Spleen (tissue), 7 donors: ENCODE data around the gene PPIC.
"Not testable (repeated sequence)": the region's sequence is repeated elsewhere in the genome, so short reads cannot be mapped to it uniquely, and the experiment has no call there.

Source experiments
- POLR2A ChIP-seq, 3 donors: fragments of 450-650 bp; IDR thresholded peaks; one replicate each; pipeline ENCODE4 v1.5.1; 2017; ENCODE audit warnings: antibody characterized with exemption in 3 of 3, mild to moderate bottlenecking in 1 of 3
- POLR2AphosphoS5 ChIP-seq, 3 donors: sonication (generic); formaldehyde crosslinking; IDR thresholded peaks; one replicate each; pipeline ENCODE4 v1.5.1; 2017; ENCODE audit warnings: antibody characterized with exemption in 3 of 3
- TF ChIP-seq, protein P1 (sequence below), 11 experiments: fragments of 200-600 bp in 7 of 11; fragments of 450-650 bp in 4 of 11; sonication (generic) in 4 of 11; IDR thresholded peaks in 8 of 11; conservative IDR thresholded peaks in 3 of 11; 1 replicate in 7 of 11; 2 replicates in 4 of 11; pipeline versions ENCODE4 v1.4.0 to v1.8.0; 2016 to 2021; ENCODE audit warnings: antibody characterized with exemption in 11 of 11, inconsistent platforms in 4 of 11, mild to moderate bottlenecking in 1 of 11
- donor health status: DM: no; HTN: no; CAD: no; lungs with moderate emphysema.
- donor health status: DM: no; HTN: no; CAD: no.
- donor health status: DM: no; HTN: no; CAD: no.

DNA sequence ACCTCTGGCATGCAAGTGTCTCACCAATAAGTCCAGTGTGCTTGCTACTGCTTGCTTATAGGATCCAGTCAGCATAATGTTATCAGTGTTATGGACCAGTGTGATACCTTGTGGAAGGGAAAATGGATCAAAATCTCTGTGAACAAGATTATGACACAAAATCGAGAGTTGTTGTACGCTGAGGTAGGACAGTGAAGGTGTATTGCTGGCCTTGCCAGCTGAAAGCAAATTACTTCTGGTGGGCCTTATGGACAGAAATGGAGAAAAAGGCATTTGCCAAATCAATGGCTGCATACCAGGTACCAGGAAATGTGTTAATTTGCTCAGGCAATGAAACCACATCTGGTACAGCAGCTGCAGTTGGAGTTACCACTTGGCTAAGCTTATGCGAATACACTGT lies 62.3 kb downstream of the PPIC start:
- TF ChIP-seq, protein P1, sequence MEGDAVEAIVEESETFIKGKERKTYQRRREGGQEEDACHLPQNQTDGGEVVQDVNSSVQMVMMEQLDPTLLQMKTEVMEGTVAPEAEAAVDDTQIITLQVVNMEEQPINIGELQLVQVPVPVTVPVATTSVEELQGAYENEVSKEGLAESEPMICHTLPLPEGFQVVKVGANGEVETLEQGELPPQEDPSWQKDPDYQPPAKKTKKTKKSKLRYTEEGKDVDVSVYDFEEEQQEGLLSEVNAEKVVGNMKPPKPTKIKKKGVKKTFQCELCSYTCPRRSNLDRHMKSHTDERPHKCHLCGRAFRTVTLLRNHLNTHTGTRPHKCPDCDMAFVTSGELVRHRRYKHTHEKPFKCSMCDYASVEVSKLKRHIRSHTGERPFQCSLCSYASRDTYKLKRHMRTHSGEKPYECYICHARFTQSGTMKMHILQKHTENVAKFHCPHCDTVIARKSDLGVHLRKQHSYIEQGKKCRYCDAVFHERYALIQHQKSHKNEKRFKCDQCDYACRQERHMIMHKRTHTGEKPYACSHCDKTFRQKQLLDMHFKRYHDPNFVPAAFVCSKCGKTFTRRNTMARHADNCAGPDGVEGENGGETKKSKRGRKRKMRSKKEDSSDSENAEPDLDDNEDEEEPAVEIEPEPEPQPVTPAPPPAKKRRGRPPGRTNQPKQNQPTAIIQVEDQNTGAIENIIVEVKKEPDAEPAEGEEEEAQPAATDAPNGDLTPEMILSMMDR (IDR thresholded peaks at IDR 0.05 in 8 of 11, conservative IDR thresholded peaks at IDR 0.05 in 3 of 11): not testable (repeated sequence)
- TF ChIP-seq POLR2A, POLR2AphosphoS5 (IDR thresholded peaks at IDR 0.05): not testable (repeated sequence)
